Transverse colon (tissue), 4 donors: ENCODE measurements around the gene BGN.

ENCODE experiments used
- EP300 ChIP-seq: sonication (generic); formaldehyde crosslinking; IDR thresholded peaks from one replicate; pipeline ENCODE4 v1.6.1; 2017; ENCODE audit warnings: antibody characterized with exemption, low read depth
- POLR2A ChIP-seq: fragments of 450-650 bp; IDR thresholded peaks from one replicate; pipeline ENCODE4 v1.6.1; 2016; ENCODE audit warnings: antibody characterized with exemption, mild to moderate bottlenecking, moderate library complexity
- POLR2AphosphoS5 ChIP-seq, 3 donors: sonication (generic); formaldehyde crosslinking; IDR thresholded peaks; one replicate each; pipeline ENCODE4 v1.6.1; 2016; ENCODE audit warnings: antibody characterized with exemption in 3 of 3
- TF ChIP-seq, protein P1 (sequence below), 5 experiments: fragments of 200-600 bp in 3 of 5; fragments of 450-650 bp in 2 of 5; sonication (generic) in 3 of 5; IDR thresholded peaks; 1 replicate in 2 of 5; 2 replicates in 3 of 5; pipeline ENCODE4 v1.5.1; 2016 to 2017; ENCODE audit warnings: antibody characterized with exemption in 5 of 5, inconsistent platforms in 3 of 5, mild to moderate bottlenecking in 2 of 5, moderate library complexity in 1 of 5

- TF ChIP-seq EP300 (no peak), POLR2A (no peak), POLR2AphosphoS5 (IDR thresholded peaks at IDR 0.05) (no peak)
- TF ChIP-seq, protein P1, sequence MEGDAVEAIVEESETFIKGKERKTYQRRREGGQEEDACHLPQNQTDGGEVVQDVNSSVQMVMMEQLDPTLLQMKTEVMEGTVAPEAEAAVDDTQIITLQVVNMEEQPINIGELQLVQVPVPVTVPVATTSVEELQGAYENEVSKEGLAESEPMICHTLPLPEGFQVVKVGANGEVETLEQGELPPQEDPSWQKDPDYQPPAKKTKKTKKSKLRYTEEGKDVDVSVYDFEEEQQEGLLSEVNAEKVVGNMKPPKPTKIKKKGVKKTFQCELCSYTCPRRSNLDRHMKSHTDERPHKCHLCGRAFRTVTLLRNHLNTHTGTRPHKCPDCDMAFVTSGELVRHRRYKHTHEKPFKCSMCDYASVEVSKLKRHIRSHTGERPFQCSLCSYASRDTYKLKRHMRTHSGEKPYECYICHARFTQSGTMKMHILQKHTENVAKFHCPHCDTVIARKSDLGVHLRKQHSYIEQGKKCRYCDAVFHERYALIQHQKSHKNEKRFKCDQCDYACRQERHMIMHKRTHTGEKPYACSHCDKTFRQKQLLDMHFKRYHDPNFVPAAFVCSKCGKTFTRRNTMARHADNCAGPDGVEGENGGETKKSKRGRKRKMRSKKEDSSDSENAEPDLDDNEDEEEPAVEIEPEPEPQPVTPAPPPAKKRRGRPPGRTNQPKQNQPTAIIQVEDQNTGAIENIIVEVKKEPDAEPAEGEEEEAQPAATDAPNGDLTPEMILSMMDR (IDR thresholded peaks at IDR 0.05) = no peak
Observed at GRCh38 chrX:153502796-153503195, 8.0 kb downstream of the BGN start.
